GM12878 (cell line): ENCODE results near the gene NRG4.

Source experiments
- BCL3 ChIP-seq: IDR thresholded peaks from 2 replicates; pipeline ENCODE4 v1.6.1; 2011; ENCODE audit warnings: borderline replicate concordance, low read depth, mild to moderate bottlenecking, moderate library complexity, low read length; ENCODE audit not compliant: insufficient read depth, poor library complexity, severe bottlenecking
- BHLHE40 ChIP-seq, 2 experiments: fragments of 450-650 bp in 1 of 2; IDR thresholded peaks; 2 replicates each; pipeline ENCODE4 v1.6.1; 2011 to 2017; ENCODE audit warnings: low read depth in 2 of 2, borderline replicate concordance in 1 of 2, improper control_type of control experiment in 1 of 2, low read length in 1 of 2, mild to moderate bottlenecking in 1 of 2
- CTCF ChIP-seq, 3 experiments: IDR thresholded peaks in 2 of 3; conservative IDR thresholded peaks in 1 of 3; 2 replicates each; pipeline ENCODE4 v1.5.1; 2011; ENCODE audit warnings: low read depth in 3 of 3, low read length in 3 of 3, mild to moderate bottlenecking in 3 of 3, control low read depth in 2 of 3, moderate library complexity in 2 of 3, inconsistent platforms in 1 of 3, mixed read lengths in 1 of 3; ENCODE audit not compliant: control insufficient read depth in 2 of 3, insufficient read depth in 1 of 3; ENCODE audit errors: extremely low read depth in 1 of 3
- FOXM1 ChIP-seq: IDR thresholded peaks from 2 replicates; pipeline ENCODE4 v1.6.1; 2012; ENCODE audit warnings: low read depth, mild to moderate bottlenecking, inconsistent platforms, low read length, moderate library complexity
- HDAC2 ChIP-seq: fragments of 200-600 bp; sonication (generic); IDR thresholded peaks from 2 replicates; pipeline ENCODE4 v1.6.1; 2017
- NFXL1 ChIP-seq: fragments of 450-650 bp; IDR thresholded peaks from 2 replicates; pipeline ENCODE4 v1.6.1; 2017; ENCODE audit warnings: antibody characterized with exemption, mild to moderate bottlenecking, borderline replicate concordance
- POLR2AphosphoS5 ChIP-seq: IDR thresholded peaks from 2 replicates; pipeline ENCODE4 v1.6.1; 2011; ENCODE audit warnings: mild to moderate bottlenecking, low read length, inconsistent platforms
- SIN3A ChIP-seq: IDR thresholded peaks from 2 replicates; pipeline ENCODE4 v1.6.1; 2012; ENCODE audit warnings: low read depth, low read length, improper control_type of control experiment
- ZNF274 ChIP-seq: IDR thresholded peaks from one replicate; pipeline ENCODE4 v1.8.0; 2011; ENCODE audit not compliant: insufficient read length, insufficient read depth

DNA sequence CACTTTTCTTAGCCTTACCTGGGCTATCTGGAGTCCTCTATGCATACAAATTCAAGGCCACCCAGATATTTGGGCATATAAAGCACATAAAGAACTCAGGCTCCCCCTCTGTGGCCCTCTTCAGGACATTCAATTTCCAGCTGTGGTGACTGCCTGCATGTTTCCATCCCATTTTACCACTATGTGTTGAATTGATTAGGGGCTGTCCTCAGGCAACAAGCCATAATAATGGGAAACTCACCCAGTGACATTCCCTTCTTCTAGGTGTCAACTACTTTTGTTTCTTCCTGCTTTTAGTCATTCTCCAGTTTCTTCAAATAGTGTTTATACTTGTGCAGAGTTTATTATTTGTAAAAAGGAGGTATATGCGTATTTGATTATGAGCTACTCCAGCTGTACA, 18.0 kb downstream of the NRG4 start:
- TF ChIP-seq NFXL1 = no peak
- TF ChIP-seq HDAC2 = no peak
- TF ChIP-seq BCL3 = no peak
- TF ChIP-seq ZNF274 = no peak
- TF ChIP-seq CTCF (IDR thresholded peaks at IDR 0.05 in 2 of 3, conservative IDR thresholded peaks at IDR 0.05 in 1 of 3; ENCODE audit: control insufficient read depth in 2 of 3, extremely low read depth in 1 of 3, insufficient read depth in 1 of 3, low read depth in 3 of 3, low read length in 3 of 3) = no peak
- TF ChIP-seq BHLHE40 (IDR thresholded peaks at IDR 0.05; ENCODE audit: borderline replicate concordance in 1 of 2, low read depth in 2 of 2, low read length in 1 of 2) = no peak
- no peak for TF ChIP-seq POLR2AphosphoS5
- no peak for TF ChIP-seq SIN3A
- no peak for TF ChIP-seq FOXM1
